Endometrial microvascular endothelial cells (primary cell): Measurements from ENCODE around the gene AUTS2. TPM values are rescaled to one million over a fixed set of nuclear protein-coding genes. Genes with fewer than 3 reads are reported as not detected.
"Not testable (repeated sequence)": the region's sequence is repeated elsewhere in the genome, so short reads cannot be mapped to it uniquely, and the experiment has no call there.

Experiments used
- in situ Hi-C: cut with HindIII; loops from 2 replicates; pipeline ENCODE4 v1.10.0; 2017; ENCODE audit warnings: low sequenced_read_pairs, low pct_unique_long_range_greater_than_20kb; ENCODE audit errors: inconsistent ontology term
- total RNA-seq: library from RNA; depleted of rRNA; stranded (reverse); fragments of >200 nt; gene quantifications from one replicate; pipeline ENCODE4 v1.2.3, GENCODE V29; 2015; ENCODE audit errors: inconsistent ontology term

AUTS2 gene
- total RNA-seq, 1 donor from 2014 or later: 0.09 TPM

- in situ Hi-C loops: no loop called here
Observed at GRCh38 chr7:70233776-70234175, 635.5 kb downstream of the AUTS2 start.

GRCh38 chr7:70237256-70237655, 639.0 kb downstream of the AUTS2 start:
- in situ Hi-C loops: no loop called here

- in situ Hi-C loops: no loop called here
Observed at GRCh38 chr7:70237831-70238575, 639.7 kb downstream of the AUTS2 start.

- in situ Hi-C loops: no loop called here
Observed at GRCh38 chr7:70239918-70240317, 641.6 kb downstream of the AUTS2 start.

GRCh38 chr7:70240873-70241272, 642.6 kb downstream of the AUTS2 start:
- in situ Hi-C loops: no loop called here

GRCh38 chr7:70241536-70242175, 643.4 kb downstream of the AUTS2 start:
- in situ Hi-C loops: no loop called here

- in situ Hi-C loops: no loop called here
Observed at GRCh38 chr7:70242826-70243225, 644.6 kb downstream of the AUTS2 start.

- in situ Hi-C loops: no loop called here
Observed at GRCh38 chr7:70243443-70243842, 645.2 kb downstream of the AUTS2 start.

- in situ Hi-C loops: no loop called here
Observed at GRCh38 chr7:70257921-70258320, 659.6 kb downstream of the AUTS2 start.

GRCh38 chr7:70259502-70259901, 661.2 kb downstream of the AUTS2 start:
- in situ Hi-C loops: no loop called here

- in situ Hi-C loops: no loop called here
Observed at GRCh38 chr7:70263471-70264255, 665.4 kb downstream of the AUTS2 start.

- in situ Hi-C loops: no loop called here
Observed at GRCh38 chr7:70266186-70266585, 667.9 kb downstream of the AUTS2 start.

- in situ Hi-C loops: no loop called here
Observed at GRCh38 chr7:70267381-70268120, 669.3 kb downstream of the AUTS2 start.

GRCh38 chr7:70268179-70268578, 669.9 kb downstream of the AUTS2 start:
- in situ Hi-C loops: no loop called here

GRCh38 chr7:70270149-70270548, 671.9 kb downstream of the AUTS2 start:
- in situ Hi-C loops: no loop called here

- in situ Hi-C loops: no loop called here
Observed at GRCh38 chr7:70271617-70272081, 673.4 kb downstream of the AUTS2 start.

- in situ Hi-C loops: not testable (repeated sequence)
Observed at GRCh38 chr7:70275570-70275969, 677.3 kb downstream of the AUTS2 start.

GRCh38 chr7:70285187-70285586, 686.9 kb downstream of the AUTS2 start:
- in situ Hi-C loops: no loop called here

- in situ Hi-C loops: no loop called here
Observed at GRCh38 chr7:70285854-70286253, 687.6 kb downstream of the AUTS2 start.
